ENCODE measurements around the gene MAP7D3.

DNA sequence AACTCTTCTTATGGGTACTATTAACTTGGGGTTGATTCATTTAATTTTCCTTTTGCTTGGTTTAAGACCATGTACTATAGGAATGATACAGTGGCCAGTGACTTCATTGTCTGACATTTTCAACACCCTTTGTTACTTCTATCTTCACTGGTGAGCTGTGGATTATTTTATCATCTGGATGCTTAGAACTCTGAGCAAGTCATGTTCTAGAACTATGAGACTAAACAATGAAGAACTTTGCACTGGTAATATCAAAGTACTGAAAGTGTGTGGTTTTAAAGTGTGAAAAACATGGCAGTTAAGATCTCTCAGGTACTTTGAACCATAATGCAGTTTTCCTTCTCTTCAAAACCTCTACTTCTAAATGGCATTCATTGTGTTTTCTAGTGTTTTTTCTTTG lies 47.8 kb downstream of the MAP7D3 start:
- TF ChIP-seq, protein P1, sequence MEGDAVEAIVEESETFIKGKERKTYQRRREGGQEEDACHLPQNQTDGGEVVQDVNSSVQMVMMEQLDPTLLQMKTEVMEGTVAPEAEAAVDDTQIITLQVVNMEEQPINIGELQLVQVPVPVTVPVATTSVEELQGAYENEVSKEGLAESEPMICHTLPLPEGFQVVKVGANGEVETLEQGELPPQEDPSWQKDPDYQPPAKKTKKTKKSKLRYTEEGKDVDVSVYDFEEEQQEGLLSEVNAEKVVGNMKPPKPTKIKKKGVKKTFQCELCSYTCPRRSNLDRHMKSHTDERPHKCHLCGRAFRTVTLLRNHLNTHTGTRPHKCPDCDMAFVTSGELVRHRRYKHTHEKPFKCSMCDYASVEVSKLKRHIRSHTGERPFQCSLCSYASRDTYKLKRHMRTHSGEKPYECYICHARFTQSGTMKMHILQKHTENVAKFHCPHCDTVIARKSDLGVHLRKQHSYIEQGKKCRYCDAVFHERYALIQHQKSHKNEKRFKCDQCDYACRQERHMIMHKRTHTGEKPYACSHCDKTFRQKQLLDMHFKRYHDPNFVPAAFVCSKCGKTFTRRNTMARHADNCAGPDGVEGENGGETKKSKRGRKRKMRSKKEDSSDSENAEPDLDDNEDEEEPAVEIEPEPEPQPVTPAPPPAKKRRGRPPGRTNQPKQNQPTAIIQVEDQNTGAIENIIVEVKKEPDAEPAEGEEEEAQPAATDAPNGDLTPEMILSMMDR (IDR thresholded peaks at IDR 0.05), result no peak
- no peak for TF ChIP-seq POLR2A (IDR thresholded peaks at IDR 0.05)
- no peak for TF ChIP-seq POLR2AphosphoS5 (IDR thresholded peaks at IDR 0.05)
- no peak for TF ChIP-seq EP300 (IDR thresholded peaks at IDR 0.05; ENCODE audit: low read depth)

Data from transverse colon (tissue), 4 donors.